SU-DHL-6 (cell line): ENCODE measurements around the gene ARHGAP44.

Experiments used
- H2AFZ ChIP-seq: fragments of 200-600 bp; sonication (generic); 2 replicates; pipeline ENCODE4 v1.6.1; 2014; ENCODE audit warnings: low read depth, mild to moderate bottlenecking, moderate library complexity, mixed read lengths, antibody characterized with exemption, low read length; ENCODE audit not compliant: severe bottlenecking
- H3F3A ChIP-seq: fragments of 200-600 bp; shearing (Covaris generic); 2 replicates; pipeline ENCODE4 v1.6.0; 2016; ENCODE audit warnings: antibody characterized with exemption, mild to moderate bottlenecking; ENCODE audit not compliant: insufficient read depth
- H3K27ac ChIP-seq: fragments of 200-600 bp; sonication (generic); 2 replicates; pipeline ENCODE4 v1.5.1; 2016; ENCODE audit warnings: low read depth, mild to moderate bottlenecking, low read length, moderate library complexity, mixed read lengths
- H3K27me3 ChIP-seq: fragments of 200-600 bp; sonication (generic), shearing (Covaris generic); 2 replicates; pipeline ENCODE4 v1.6.0; 2014; ENCODE audit warnings: mild to moderate bottlenecking, low read length
- H3K36me3 ChIP-seq: fragments of 200-600 bp; sonication (generic); 2 replicates; pipeline ENCODE4 v1.6.1; 2014; ENCODE audit warnings: mild to moderate bottlenecking, low read length, mixed read lengths
- H3K4me2 ChIP-seq: fragments of 300-600, 200-600 bp; shearing (Covaris generic), sonication (generic); 2 replicates; pipeline ENCODE4 v1.6.0; 2014; ENCODE audit warnings: low read length, low read depth, mild to moderate bottlenecking; ENCODE audit not compliant: poor library complexity, severe bottlenecking
- H3K4me3 ChIP-seq: fragments of 200-600 bp; sonication (generic); 2 replicates; pipeline ENCODE4 v1.5.1; 2014; ENCODE audit warnings: antibody characterized with exemption, low read length, mild to moderate bottlenecking, mixed read lengths; ENCODE audit not compliant: insufficient read depth, poor library complexity, severe bottlenecking
- H3K79me2 ChIP-seq: fragments of 200-600 bp; sonication (generic); 2 replicates; pipeline ENCODE4 v1.6.1; 2014; ENCODE audit warnings: mild to moderate bottlenecking, low read length, moderate library complexity; ENCODE audit not compliant: insufficient read depth
- H3K9ac ChIP-seq: fragments of 200-600 bp; sonication (generic); 2 replicates; pipeline ENCODE4 v1.7.0; 2014; ENCODE audit warnings: mild to moderate bottlenecking, low read length
- H3K9me2 ChIP-seq: fragments of 200-600 bp; sonication (generic); replicated peaks from 2 replicates; pipeline ENCODE4 v1.6.1; 2014; ENCODE audit warnings: low read length; ENCODE audit not compliant: insufficient read depth
- H3K9me3 ChIP-seq: fragments of 200-600 bp; sonication (generic); 2 replicates; pipeline ENCODE4 v1.6.1; 2014; ENCODE audit warnings: low read length, mixed read lengths; ENCODE audit not compliant: insufficient read depth
- H4K20me1 ChIP-seq: fragments of 200-600 bp; sonication (generic); 2 replicates; pipeline ENCODE4 v1.6.1; 2014; ENCODE audit warnings: low read depth, mild to moderate bottlenecking, antibody characterized with exemption, low read length, moderate library complexity, mixed read lengths
- CTCF ChIP-seq: fragments of 200-600 bp; sonication (generic); IDR thresholded peaks from one replicate; pipeline ENCODE4 v1.5.1; 2017; ENCODE audit warnings: antibody characterized with exemption, mild to moderate bottlenecking, low read length, moderate library complexity; ENCODE audit not compliant: insufficient read depth, poor library complexity, severe bottlenecking
- EZH2phosphoT487 ChIP-seq: fragments of 200-600 bp; sonication (generic), shearing (Covaris generic); conservative IDR thresholded peaks from 2 replicates; pipeline ENCODE4 v1.6.1; 2018; ENCODE audit warnings: mild to moderate bottlenecking, antibody characterized with exemption, low read length, moderate library complexity, mixed read lengths

Gene ARHGAP44

GRCh38 chr17:12821376-12821940 lies 32.2 kb downstream of the ARHGAP44 start:
- Histone ChIP-seq H3K9ac (no peak overlapping the region), H2AFZ (no peak overlapping the region), H3K79me2 (no peaks in the 10 kb centered on the region), H3K4me2 (no peak overlapping the region), H3K27ac (no peak overlapping the region), H3K9me3 (no peaks in the 10 kb centered on the region), H3K27me3 (no peaks in the 10 kb centered on the region), H3K4me3 (no peak overlapping the region), H3K9me2 (no peaks in the 10 kb centered on the region), H3F3A (no peaks in the 10 kb centered on the region), H3K36me3 (no peaks in the 10 kb centered on the region), H4K20me1 (no peaks in the 10 kb centered on the region)
- TF ChIP-seq EZH2phosphoT487 = no peak
- no peak for TF ChIP-seq CTCF

GRCh38 chr17:12826431-12826830 lies 37.1 kb downstream of the ARHGAP44 start:
- no peaks in the 10 kb centered on the region for H3F3A ChIP-seq
- TF ChIP-seq CTCF (no peak), EZH2phosphoT487 (no peak)
- H3K4me2 ChIP-seq = no peak overlapping the region
- no peak overlapping the region for H3K4me3 ChIP-seq
- H3K79me2 ChIP-seq = no peaks in the 10 kb centered on the region
- H3K27ac ChIP-seq = no peak overlapping the region
- H2AFZ ChIP-seq = no peak overlapping the region
- H3K27me3 ChIP-seq = no peaks in the 10 kb centered on the region
- no peak overlapping the region for H3K9ac ChIP-seq
- no peaks in the 10 kb centered on the region; the same call in 1 of the 2 replicates for H3K9me2 ChIP-seq
- no peaks in the 10 kb centered on the region for H4K20me1 ChIP-seq
- H3K9me3 ChIP-seq = peaks cover 9% of the 10 kb centered on the region; the same call in 1 of the 2 replicates
- H3K36me3 ChIP-seq = no peaks in the 10 kb centered on the region

- peaks cover 20% of the 10 kb centered on the region; the same call in 1 of the 2 replicates for H3K9me3 ChIP-seq
- H3K4me3 ChIP-seq = no peak overlapping the region
- H3K36me3 ChIP-seq = no peaks in the 10 kb centered on the region
- H3K27me3 ChIP-seq = no peaks in the 10 kb centered on the region
- no peaks in the 10 kb centered on the region for H3F3A ChIP-seq
- no peak overlapping the region for H2AFZ ChIP-seq
- TF ChIP-seq CTCF (no peak), EZH2phosphoT487 (no peak)
- H3K27ac ChIP-seq = no peak overlapping the region
- no peaks in the 10 kb centered on the region for H3K79me2 ChIP-seq
- H3K4me2 ChIP-seq = no peak overlapping the region
- H4K20me1 ChIP-seq = no peaks in the 10 kb centered on the region
- no peak overlapping the region for H3K9ac ChIP-seq
- no peaks in the 10 kb centered on the region; the same call in 1 of the 2 replicates for H3K9me2 ChIP-seq
Measured at GRCh38 chr17:12830777-12831247, 41.5 kb downstream of the ARHGAP44 start.
